Esophagus muscularis mucosa (tissue), 4 donors: ENCODE measurements around the gene IFITM2. TPM values are rescaled to one million over a fixed set of nuclear protein-coding genes. Genes with fewer than 3 reads are reported as not detected.
"Not testable (repeated sequence)": the region's sequence is repeated elsewhere in the genome, so short reads cannot be mapped to it uniquely, and the experiment has no call there.

Experiments used
- DNase-seq: peaks from one replicate; pipeline ENCODE4 v3.0.0-alpha.2; 2017; ENCODE audit errors: extremely low spot score
- H3K27ac ChIP-seq, 4 donors: fragments of 200-600 bp; sonication (generic); replicated peaks in 1 of 4; 1 replicate in 3 of 4; 2 replicates in 1 of 4; pipeline ENCODE4 v1.5.1; 2016 to 2019; ENCODE audit warnings: mild to moderate bottlenecking in 1 of 4
- H3K27me3 ChIP-seq, 4 donors: fragments of 200-600 bp; sonication (generic); one replicate each; pipeline versions ENCODE4 v1.5.1 to v1.6.0; 2016 to 2019
- H3K36me3 ChIP-seq, 4 donors: fragments of 200-600 bp; sonication (generic); one replicate each; pipeline ENCODE4 v1.5.1; 2016 to 2019
- H3K4me1 ChIP-seq, 4 donors: fragments of 200-600 bp; sonication (generic); one replicate each; pipeline ENCODE4 v1.5.1; 2016 to 2019
- H3K4me3 ChIP-seq, 4 donors: fragments of 200-600 bp; sonication (generic); 1 replicate in 2 of 4; 2 replicates in 2 of 4; pipeline ENCODE4 v1.5.1; 2016 to 2019; ENCODE audit warnings: mild to moderate bottlenecking in 4 of 4, moderate library complexity in 1 of 4
- H3K9me3 ChIP-seq, 4 donors: fragments of 200-600 bp; sonication (generic); 1 replicate in 3 of 4; 2 replicates in 1 of 4; pipeline ENCODE4 v1.5.1; 2016 to 2019
- CTCF ChIP-seq, 3 experiments: fragments of 200-600 bp in 2 of 3; fragments of 450-650 bp in 1 of 3; sonication (generic) in 2 of 3; IDR thresholded peaks; one replicate each; pipeline ENCODE4 v1.5.1; 2017 to 2019; ENCODE audit warnings: antibody characterized with exemption in 3 of 3, mild to moderate bottlenecking in 2 of 3, moderate library complexity in 1 of 3
- EP300 ChIP-seq: sonication (generic); formaldehyde crosslinking; IDR thresholded peaks from one replicate; pipeline ENCODE4 v1.6.1; 2017; ENCODE audit warnings: antibody characterized with exemption
- POLR2A ChIP-seq: fragments of 450-650 bp; IDR thresholded peaks from one replicate; pipeline ENCODE4 v1.6.1; 2017; ENCODE audit warnings: antibody characterized with exemption, moderate library complexity, mild to moderate bottlenecking, low read depth
- POLR2AphosphoS5 ChIP-seq, 2 donors: sonication (generic); formaldehyde crosslinking; IDR thresholded peaks; one replicate each; pipeline ENCODE4 v1.6.1; 2017; ENCODE audit warnings: antibody characterized with exemption in 2 of 2
- WGBS: methylation state at CpG from one replicate; pipeline ENCODE4 v1.1.5; 2018; 5-methylcytosine and 5-hydroxymethylcytosine counted together
- intact Hi-C: fragments of 100-400 bp; cut with DNase I; formaldehyde crosslinking; loops from one replicate; pipeline ENCODE4 v1.15.1; 2023
- total RNA-seq, 4 donors: library from RNA; depleted of rRNA; stranded (reverse); fragments of >200 nt; gene quantifications; one replicate each; pipeline versions ENCODE4 v1.1.0 to v1.2.1, GENCODE V29; 2016

Gene IFITM2
- total RNA-seq, 4 donors from 2014 or later, result 92.2 to 235 (median 194) TPM

GRCh38 chr11:330307-330693 is 22.7 kb downstream of the IFITM2 start:
- Histone ChIP-seq H3K36me3 (no peaks in the 10 kb centered on the region), H3K4me1 (peaks cover 29 to 44% (median 33%) of the 10 kb centered on the region in 4 donors), H3K27ac (no peak overlapping the region), H3K9me3 (no peaks in the 10 kb centered on the region), H3K4me3 (no peak overlapping the region), H3K27me3 (no peaks in the 10 kb centered on the region)
- WGBS, result 84% methylated on average over 14 of the region's 14 CpGs
- no peak for DNase-seq
- intact Hi-C loops, result no loop called here
- TF ChIP-seq CTCF (IDR thresholded peaks at IDR 0.05) (no peak), POLR2AphosphoS5 (IDR thresholded peaks at IDR 0.05) (no peak), EP300 (no peak), POLR2A (no peak)

GRCh38 chr11:330694-331357 is 23.2 kb downstream of the IFITM2 start:
- H3K36me3 ChIP-seq, result no peaks in the 10 kb centered on the region
- no peak for DNase-seq
- intact Hi-C loops, result no loop called here
- no peak overlapping the region for H3K4me3 ChIP-seq
- no peaks in the 10 kb centered on the region for H3K9me3 ChIP-seq
- H3K27me3 ChIP-seq, result no peaks in the 10 kb centered on the region
- H3K4me1 ChIP-seq, result peaks cover 30 to 44% (median 34%) of the 10 kb centered on the region in 4 donors
- no peak for TF ChIP-seq POLR2A
- TF ChIP-seq CTCF (IDR thresholded peaks at IDR 0.05), result no peak
- TF ChIP-seq EP300, result no peak
- 82% methylated on average over 19 of the region's 34 CpGs for WGBS
- H3K27ac ChIP-seq, result no peak overlapping the region

- intact Hi-C loops, result no loop called here
- Histone ChIP-seq H3K27me3 (no peaks in the 10 kb centered on the region), H3K36me3 (no peaks in the 10 kb centered on the region), H3K4me3 (no peak overlapping the region), H3K9me3 (no peaks in the 10 kb centered on the region), H3K27ac (no peak overlapping the region), H3K4me1 (peaks cover 30 to 44% (median 34%) of the 10 kb centered on the region in 4 donors)
- DNase-seq, result no peak
- 79% methylated on average over 14 of the region's 19 CpGs for WGBS
- no peak for TF ChIP-seq EP300
- no peak for TF ChIP-seq POLR2AphosphoS5 (IDR thresholded peaks at IDR 0.05)
- TF ChIP-seq POLR2A, result no peak
- no peak for TF ChIP-seq CTCF (IDR thresholded peaks at IDR 0.05)
Observed at GRCh38 chr11:331358-332060, 23.9 kb downstream of the IFITM2 start.

GRCh38 chr11:332651-333480 is 25.2 kb downstream of the IFITM2 start:
- intact Hi-C loops, result no loop called here
- WGBS, result 88% methylated on average over 21 of the region's 23 CpGs
- no peaks in the 10 kb centered on the region for H3K27me3 ChIP-seq
- H3K4me1 ChIP-seq, result peaks cover 19 to 35% (median 23%) of the 10 kb centered on the region in 4 donors
- no peak for DNase-seq
- no peak for TF ChIP-seq CTCF (IDR thresholded peaks at IDR 0.05)
- no peak for TF ChIP-seq POLR2AphosphoS5 (IDR thresholded peaks at IDR 0.05)
- TF ChIP-seq EP300, result no peak
- TF ChIP-seq POLR2A, result no peak
- H3K9me3 ChIP-seq, result no peaks in the 10 kb centered on the region
- H3K27ac ChIP-seq, result no peak overlapping the region
- H3K36me3 ChIP-seq, result no peaks in the 10 kb centered on the region
- no peak overlapping the region for H3K4me3 ChIP-seq

- H3K36me3 ChIP-seq, H3K9me3 ChIP-seq, DNase-seq, intact Hi-C loops, H3K4me3 ChIP-seq, H3K27ac ChIP-seq, H3K27me3 ChIP-seq: not testable (repeated sequence)
- peaks cover 15 to 31% (median 21%) of the 10 kb centered on the region in 4 donors for H3K4me1 ChIP-seq
- 89% methylated on average over 17 of the region's 17 CpGs for WGBS
Observed at GRCh38 chr11:333616-334263, 26.1 kb downstream of the IFITM2 start.
